ENCODE data around the gene C20orf202. TPM values are rescaled to one million over a fixed set of nuclear protein-coding genes. Genes with fewer than 3 reads are reported as not detected.

C20orf202 gene
- total and polyA plus RNA-seq, 9 of the 15 experiments (the other 6 are each of a cell fraction or from before 2014, with no cell fraction given): 0.03 to 0.24 (median 0.15) TPM; not detected in 4

DNA sequence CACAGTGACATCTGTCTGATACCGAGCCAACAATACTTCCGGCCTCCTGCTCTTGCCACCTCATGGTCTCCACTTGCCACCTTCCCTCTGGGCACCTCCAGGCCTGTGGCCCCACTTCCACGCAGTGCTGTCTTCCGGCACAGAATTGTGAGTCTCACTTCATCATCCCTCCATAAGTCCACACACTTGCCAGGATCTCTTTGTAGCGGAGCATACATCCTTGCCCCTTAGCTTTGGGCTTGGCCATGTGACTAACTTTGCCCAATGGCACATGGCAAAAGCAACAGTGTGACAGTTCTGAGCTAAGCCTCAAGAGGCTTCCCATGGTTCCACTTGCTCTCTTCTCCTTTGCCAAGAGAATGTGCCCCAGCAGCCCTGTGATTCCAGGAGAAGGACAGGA, 4.5 kb upstream of the C20orf202 start (continued):
- TF ChIP-seq, protein P1, sequence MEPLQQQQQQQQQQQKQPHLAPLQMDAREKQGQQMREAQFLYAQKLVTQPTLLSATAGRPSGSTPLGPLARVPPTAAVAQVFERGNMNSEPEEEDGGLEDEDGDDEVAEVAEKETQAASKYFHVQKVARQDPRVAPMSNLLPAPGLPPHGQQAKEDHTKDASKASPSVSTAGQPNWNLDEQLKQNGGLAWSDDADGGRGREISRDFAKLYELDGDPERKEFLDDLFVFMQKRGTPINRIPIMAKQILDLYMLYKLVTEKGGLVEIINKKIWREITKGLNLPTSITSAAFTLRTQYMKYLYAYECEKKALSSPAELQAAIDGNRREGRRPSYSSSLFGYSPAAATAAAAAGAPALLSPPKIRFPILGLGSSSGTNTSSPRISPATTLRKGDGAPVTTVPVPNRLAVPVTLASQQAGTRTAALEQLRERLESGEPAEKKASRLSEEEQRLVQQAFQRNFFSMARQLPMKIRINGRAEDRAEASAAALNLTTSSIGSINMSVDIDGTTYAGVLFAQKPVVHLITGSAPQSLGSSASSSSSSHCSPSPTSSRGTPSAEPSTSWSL (CRISPR knock-in tag; IDR thresholded peaks at IDR 0.05; ENCODE audit: borderline replicate concordance): no peak
- no peak for TF ChIP-seq ZNF57 (CRISPR knock-in tag; IDR thresholded peaks at IDR 0.05)
- no peak for TF ChIP-seq STAG1 (CRISPR knock-in tag; IDR thresholded peaks at IDR 0.05; ENCODE audit: borderline replicate concordance)
- TF ChIP-seq ZBTB17 (CRISPR knock-in tag; IDR thresholded peaks at IDR 0.05): no peak
- no peak for TF ChIP-seq HMG20A (CRISPR knock-in tag; conservative IDR thresholded peaks at IDR 0.05)
- TF ChIP-seq CBX3 (IDR thresholded peaks at IDR 0.05; ENCODE audit: borderline replicate concordance in 1 of 2, low read length in 2 of 2): no peak
- TF ChIP-seq GTF2F1 (IDR thresholded peaks at IDR 0.05; ENCODE audit: low read depth, low read length): no peak
- TF ChIP-seq, protein P2, sequence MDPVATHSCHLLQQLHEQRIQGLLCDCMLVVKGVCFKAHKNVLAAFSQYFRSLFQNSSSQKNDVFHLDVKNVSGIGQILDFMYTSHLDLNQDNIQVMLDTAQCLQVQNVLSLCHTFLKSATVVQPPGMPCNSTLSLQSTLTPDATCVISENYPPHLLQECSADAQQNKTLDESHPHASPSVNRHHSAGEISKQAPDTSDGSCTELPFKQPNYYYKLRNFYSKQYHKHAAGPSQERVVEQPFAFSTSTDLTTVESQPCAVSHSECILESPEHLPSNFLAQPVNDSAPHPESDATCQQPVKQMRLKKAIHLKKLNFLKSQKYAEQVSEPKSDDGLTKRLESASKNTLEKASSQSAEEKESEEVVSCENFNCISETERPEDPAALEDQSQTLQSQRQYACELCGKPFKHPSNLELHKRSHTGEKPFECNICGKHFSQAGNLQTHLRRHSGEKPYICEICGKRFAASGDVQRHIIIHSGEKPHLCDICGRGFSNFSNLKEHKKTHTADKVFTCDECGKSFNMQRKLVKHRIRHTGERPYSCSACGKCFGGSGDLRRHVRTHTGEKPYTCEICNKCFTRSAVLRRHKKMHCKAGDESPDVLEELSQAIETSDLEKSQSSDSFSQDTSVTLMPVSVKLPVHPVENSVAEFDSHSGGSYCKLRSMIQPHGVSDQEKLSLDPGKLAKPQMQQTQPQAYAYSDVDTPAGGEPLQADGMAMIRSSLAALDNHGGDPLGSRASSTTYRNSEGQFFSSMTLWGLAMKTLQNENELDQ (CRISPR knock-in tag; IDR thresholded peaks at IDR 0.05; ENCODE audit: borderline replicate concordance): no peak
- no peak for TF ChIP-seq NR1H2 (CRISPR knock-in tag; IDR thresholded peaks at IDR 0.05)
- no peak for TF ChIP-seq ZNF584 (CRISPR knock-in tag; IDR thresholded peaks at IDR 0.05; ENCODE audit: low read depth)
- TF ChIP-seq SOX6 (IDR thresholded peaks at IDR 0.05): no peak
